ENCODE results near the gene PRKCZ. TPM values are rescaled to one million over a fixed set of nuclear protein-coding genes. Genes with fewer than 3 reads are reported as not detected.

PRKCZ gene
- total RNA-seq, 1 experiment from 2014 or later: 56.8 TPM

DNA sequence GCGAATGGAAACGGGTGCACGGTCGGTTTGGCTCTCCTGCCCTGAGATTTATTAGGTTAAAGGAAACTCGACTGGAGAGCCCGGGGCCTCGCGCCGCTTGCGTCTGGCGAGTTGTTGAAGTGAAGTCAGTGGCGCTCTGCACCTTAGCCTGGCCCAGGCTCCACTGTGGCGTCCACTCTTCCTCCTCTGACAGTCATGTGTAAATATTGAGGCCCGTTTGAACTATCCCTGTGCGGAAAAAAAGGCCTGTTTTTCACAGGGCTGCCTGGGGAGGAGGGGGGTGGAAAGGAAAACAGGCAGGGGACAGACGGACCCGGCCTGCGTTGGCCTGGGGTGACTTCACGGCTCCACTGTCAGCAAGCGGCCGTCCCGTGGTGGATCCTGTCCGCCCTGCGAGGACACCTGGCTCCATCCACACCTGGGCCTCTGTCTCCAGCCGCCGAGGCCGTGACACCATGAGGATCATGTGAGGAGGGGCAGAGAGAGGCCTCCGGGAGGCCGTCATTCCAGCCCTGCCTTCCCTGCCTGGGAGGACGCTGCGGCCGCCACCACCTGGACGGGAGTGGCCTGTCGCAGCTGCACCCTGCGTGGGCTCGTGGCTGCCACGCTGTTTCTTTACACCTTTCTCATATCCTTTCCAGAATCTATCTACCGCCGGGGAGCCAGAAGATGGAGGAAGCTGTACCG lies 84.6 kb downstream of the PRKCZ start:
- POLR2A ChIA-PET (ENCODE audit: unreplicated experiment): no interaction called here

DNA sequence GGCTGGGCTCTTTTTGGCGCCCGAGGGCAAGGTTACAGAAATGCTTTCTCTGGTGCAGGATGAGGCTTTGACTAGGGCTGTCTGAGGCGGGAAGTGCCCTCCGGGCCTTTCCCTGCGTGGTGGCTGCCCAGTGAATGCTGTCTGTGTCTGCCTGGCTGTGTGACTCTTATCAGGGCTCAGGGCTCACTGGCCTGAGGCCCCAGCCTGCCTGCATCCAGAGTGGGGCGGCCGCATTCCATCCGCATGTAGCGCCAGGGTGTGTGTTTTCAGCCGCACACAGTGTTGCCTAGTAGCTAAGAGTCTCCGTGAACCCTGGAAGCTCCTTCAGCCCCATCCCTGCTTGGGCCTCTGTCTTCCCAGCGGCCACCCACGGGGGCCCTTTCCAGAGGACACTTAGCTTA lies 85.2 kb downstream of the PRKCZ start:
- no TSS peak for BruUV-seq (replicated peaks)
- Histone ChIP-seq H3K27ac (ENCODE audit: low read length) (no peak overlapping the region), H2AFZ (ENCODE audit: low read length) (no peak overlapping the region), H3K4me3 (ENCODE audit: low read length) (no peak overlapping the region), H3K4me1 (ENCODE audit: insufficient read depth, low read length) (peaks cover 24% of the 10 kb centered on the region), H3K9me2 (replicated peaks; ENCODE audit: low read length) (no peaks in the 10 kb centered on the region), H3K9ac (ENCODE audit: low read length) (no peak overlapping the region), H3K79me2 (ENCODE audit: low read length) (no peaks in the 10 kb centered on the region), H3K9me3 (ENCODE audit: low read length) (no peaks in the 10 kb centered on the region), H3K4me2 (ENCODE audit: low read length) (no peak overlapping the region), H4K20me1 (ENCODE audit: low read length) (no peaks in the 10 kb centered on the region), H3K27me3 (ENCODE audit: low read length) (no peaks in the 10 kb centered on the region), H3K36me3 (ENCODE audit: low read depth, low read length) (no peaks in the 10 kb centered on the region; the same call in 1 of the 2 replicates), H3F3A (ENCODE audit: low read length, unreplicated experiment) (no peaks in the 10 kb centered on the region)
- ATAC-seq (no peak), DNase-seq (peak; percentile 21)
- TF ChIP-seq EZH2phosphoT487 (IDR thresholded peaks at IDR 0.05; ENCODE audit: borderline replicate concordance, low read length) (no peak), EZH2 (IDR thresholded peaks at IDR 0.05; ENCODE audit: low read length, unreplicated experiment) (no peak)
- TF ChIP-seq, protein P1, sequence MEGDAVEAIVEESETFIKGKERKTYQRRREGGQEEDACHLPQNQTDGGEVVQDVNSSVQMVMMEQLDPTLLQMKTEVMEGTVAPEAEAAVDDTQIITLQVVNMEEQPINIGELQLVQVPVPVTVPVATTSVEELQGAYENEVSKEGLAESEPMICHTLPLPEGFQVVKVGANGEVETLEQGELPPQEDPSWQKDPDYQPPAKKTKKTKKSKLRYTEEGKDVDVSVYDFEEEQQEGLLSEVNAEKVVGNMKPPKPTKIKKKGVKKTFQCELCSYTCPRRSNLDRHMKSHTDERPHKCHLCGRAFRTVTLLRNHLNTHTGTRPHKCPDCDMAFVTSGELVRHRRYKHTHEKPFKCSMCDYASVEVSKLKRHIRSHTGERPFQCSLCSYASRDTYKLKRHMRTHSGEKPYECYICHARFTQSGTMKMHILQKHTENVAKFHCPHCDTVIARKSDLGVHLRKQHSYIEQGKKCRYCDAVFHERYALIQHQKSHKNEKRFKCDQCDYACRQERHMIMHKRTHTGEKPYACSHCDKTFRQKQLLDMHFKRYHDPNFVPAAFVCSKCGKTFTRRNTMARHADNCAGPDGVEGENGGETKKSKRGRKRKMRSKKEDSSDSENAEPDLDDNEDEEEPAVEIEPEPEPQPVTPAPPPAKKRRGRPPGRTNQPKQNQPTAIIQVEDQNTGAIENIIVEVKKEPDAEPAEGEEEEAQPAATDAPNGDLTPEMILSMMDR (conservative IDR thresholded peaks at IDR 0.05; ENCODE audit: low read depth, low read length): no peak
- POLR2A ChIA-PET (ENCODE audit: unreplicated experiment): no interaction called here
- intact Hi-C loops (cut with micrococcal nuclease): no loop called here
- CTCF ChIA-PET: no interaction called here

More for the DNA sequence above, 84.6 kb downstream of the PRKCZ start:
- no peaks in the 10 kb centered on the region; the same call in 1 of the 2 replicates for H3K36me3 ChIP-seq (ENCODE audit: low read depth, low read length)
- H3K9ac ChIP-seq (ENCODE audit: low read length): no peak overlapping the region
- ATAC-seq: no peak
- H3K27ac ChIP-seq (ENCODE audit: low read length): no peak overlapping the region
- intact Hi-C loops (cut with micrococcal nuclease): no loop called here
- no peaks in the 10 kb centered on the region for H3F3A ChIP-seq (ENCODE audit: low read length, unreplicated experiment)
- H3K79me2 ChIP-seq (ENCODE audit: low read length): no peaks in the 10 kb centered on the region
- TF ChIP-seq EZH2phosphoT487 (IDR thresholded peaks at IDR 0.05; ENCODE audit: borderline replicate concordance, low read length) (no peak), EZH2 (IDR thresholded peaks at IDR 0.05; ENCODE audit: low read length, unreplicated experiment) (no peak)
- TF ChIP-seq, protein P1 (conservative IDR thresholded peaks at IDR 0.05; ENCODE audit: low read depth, low read length): no peak
- H3K9me2 ChIP-seq (replicated peaks; ENCODE audit: low read length): no peaks in the 10 kb centered on the region
- H3K4me1 ChIP-seq (ENCODE audit: insufficient read depth, low read length): peaks cover 19% of the 10 kb centered on the region
- H4K20me1 ChIP-seq (ENCODE audit: low read length): no peaks in the 10 kb centered on the region
- no peak overlapping the region for H3K4me3 ChIP-seq (ENCODE audit: low read length)
- no peaks in the 10 kb centered on the region for H3K27me3 ChIP-seq (ENCODE audit: low read length)
- H3K9me3 ChIP-seq (ENCODE audit: low read length): no peaks in the 10 kb centered on the region
- no peak overlapping the region for H3K4me2 ChIP-seq (ENCODE audit: low read length)
- no peak for DNase-seq
- CTCF ChIA-PET: no interaction called here
- BruUV-seq (replicated peaks): no TSS peak
- H2AFZ ChIP-seq (ENCODE audit: low read length): no peak overlapping the region

DNA sequence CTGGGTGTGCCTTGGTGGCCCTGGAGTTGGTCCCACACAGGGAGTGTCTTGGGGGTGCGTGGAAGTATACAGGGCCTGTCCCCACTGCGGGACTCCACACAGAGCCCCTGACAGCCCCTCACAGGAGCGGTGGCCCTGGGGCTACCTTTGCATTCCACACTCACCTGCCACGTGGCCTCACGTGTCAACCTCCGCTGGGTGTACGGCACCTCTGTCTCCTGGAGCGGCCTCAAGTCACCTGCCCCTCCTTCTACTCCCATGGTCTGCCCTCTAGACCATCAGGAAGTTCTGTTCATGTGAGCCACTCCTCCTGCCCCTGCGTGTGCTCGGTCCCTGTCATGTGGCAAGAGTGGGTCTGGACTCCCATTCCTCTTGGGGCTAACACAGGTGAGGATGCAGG lies 85.7 kb downstream of the PRKCZ start:
- H3K27ac ChIP-seq (ENCODE audit: low read length): no peak overlapping the region
- no peak overlapping the region for H3K4me3 ChIP-seq (ENCODE audit: low read length)
- H3K4me2 ChIP-seq (ENCODE audit: low read length): no peak overlapping the region
- ChIA-PET CTCF (no interaction called here), POLR2A (ENCODE audit: unreplicated experiment) (no interaction called here)
- ATAC-seq: no peak
- intact Hi-C loops (cut with micrococcal nuclease): no loop called here
- no TSS peak for BruUV-seq (replicated peaks)
- no peaks in the 10 kb centered on the region for H3K79me2 ChIP-seq (ENCODE audit: low read length)
- no peaks in the 10 kb centered on the region; the same call in 1 of the 2 replicates for H3K36me3 ChIP-seq (ENCODE audit: low read depth, low read length)
- no peak overlapping the region for H2AFZ ChIP-seq (ENCODE audit: low read length)
- DNase-seq: no peak
- H3K27me3 ChIP-seq (ENCODE audit: low read length): no peaks in the 10 kb centered on the region
- no peaks in the 10 kb centered on the region for H4K20me1 ChIP-seq (ENCODE audit: low read length)
- H3K4me1 ChIP-seq (ENCODE audit: insufficient read depth, low read length): peaks cover 29% of the 10 kb centered on the region
- TF ChIP-seq, protein P1 (conservative IDR thresholded peaks at IDR 0.05; ENCODE audit: low read depth, low read length): no peak
- no peak for TF ChIP-seq EZH2 (IDR thresholded peaks at IDR 0.05; ENCODE audit: low read length, unreplicated experiment)
- TF ChIP-seq EZH2phosphoT487 (IDR thresholded peaks at IDR 0.05; ENCODE audit: borderline replicate concordance, low read length): no peak
- H3K9ac ChIP-seq (ENCODE audit: low read length): no peak overlapping the region
- no peaks in the 10 kb centered on the region for H3K9me3 ChIP-seq (ENCODE audit: low read length)
- H3F3A ChIP-seq (ENCODE audit: low read length, unreplicated experiment): no peaks in the 10 kb centered on the region
- no peaks in the 10 kb centered on the region for H3K9me2 ChIP-seq (replicated peaks; ENCODE audit: low read length)

Measured in PC-3 (cell line).